C1 segment of cervical spinal cord (tissue), 14 donors: ENCODE results near the gene CLPTM1L.
"Not testable (repeated sequence)": the region's sequence is repeated elsewhere in the genome, so short reads cannot be mapped to it uniquely, and the experiment has no call there.

Experiments used
- DNase-seq, 14 donors: peaks; one replicate each; lab custom pipeline; 2025; lab: John Stamatoyannopoulos, UW

The CLPTM1L gene

DNA sequence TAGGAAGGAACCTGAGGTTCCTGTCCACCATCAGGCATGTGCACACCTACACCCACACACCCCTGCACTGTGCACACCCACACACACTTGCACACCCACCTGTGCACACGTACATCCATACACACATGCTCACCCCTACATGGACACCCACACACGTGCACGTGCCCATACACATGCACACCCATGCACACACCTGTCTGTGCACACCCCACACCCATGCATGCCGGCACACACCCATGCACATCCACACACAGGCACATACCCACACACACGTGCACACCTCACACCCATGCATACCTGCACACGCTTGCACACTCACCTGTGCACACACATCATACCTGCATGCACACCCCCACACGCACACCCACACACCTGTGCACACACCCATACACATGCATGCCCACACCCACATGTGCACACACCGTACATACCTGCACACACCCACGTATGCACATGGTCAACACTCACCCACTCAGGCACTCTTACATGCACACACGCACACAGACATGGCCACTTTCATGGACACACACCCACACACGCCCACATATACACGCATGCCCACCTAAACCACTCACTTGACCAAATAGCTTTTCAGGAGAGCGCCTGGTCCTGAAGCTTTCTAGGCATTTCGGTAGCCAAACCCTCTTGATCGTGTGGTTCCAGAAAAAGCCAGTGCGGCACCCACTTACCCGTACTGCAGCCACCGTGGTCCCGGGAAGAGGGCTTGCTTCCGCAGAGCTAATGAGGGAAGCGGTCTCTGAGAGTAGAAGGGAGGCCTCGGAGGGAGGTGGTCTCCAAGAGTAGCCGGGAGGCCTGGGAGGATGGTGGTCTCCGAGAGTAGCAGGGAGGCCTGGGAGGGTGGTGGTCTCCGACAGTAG is 36.7 kb upstream of the CLPTM1L start:
- no peak for DNase-seq

DNA sequence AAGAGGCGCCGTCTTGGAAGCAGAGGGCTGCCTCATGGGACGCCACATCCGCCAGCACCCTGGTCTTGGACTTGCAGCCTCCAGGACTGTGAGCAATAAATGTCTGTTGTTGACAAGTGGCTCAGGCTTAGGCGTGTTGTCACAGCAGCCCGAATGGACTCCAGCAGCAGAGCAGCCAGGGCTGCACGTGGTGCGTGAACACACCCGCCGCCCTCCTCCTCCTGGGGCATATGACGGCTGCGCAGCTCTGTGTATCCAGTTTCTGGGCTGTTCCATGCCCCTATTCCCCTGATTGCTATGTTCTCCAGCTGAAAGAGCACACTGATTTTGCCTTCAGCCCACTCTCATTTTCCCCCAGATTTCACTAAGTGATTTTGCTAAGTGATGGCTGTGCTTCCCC is 36.0 kb upstream of the CLPTM1L start:
- no peak for DNase-seq

DNA sequence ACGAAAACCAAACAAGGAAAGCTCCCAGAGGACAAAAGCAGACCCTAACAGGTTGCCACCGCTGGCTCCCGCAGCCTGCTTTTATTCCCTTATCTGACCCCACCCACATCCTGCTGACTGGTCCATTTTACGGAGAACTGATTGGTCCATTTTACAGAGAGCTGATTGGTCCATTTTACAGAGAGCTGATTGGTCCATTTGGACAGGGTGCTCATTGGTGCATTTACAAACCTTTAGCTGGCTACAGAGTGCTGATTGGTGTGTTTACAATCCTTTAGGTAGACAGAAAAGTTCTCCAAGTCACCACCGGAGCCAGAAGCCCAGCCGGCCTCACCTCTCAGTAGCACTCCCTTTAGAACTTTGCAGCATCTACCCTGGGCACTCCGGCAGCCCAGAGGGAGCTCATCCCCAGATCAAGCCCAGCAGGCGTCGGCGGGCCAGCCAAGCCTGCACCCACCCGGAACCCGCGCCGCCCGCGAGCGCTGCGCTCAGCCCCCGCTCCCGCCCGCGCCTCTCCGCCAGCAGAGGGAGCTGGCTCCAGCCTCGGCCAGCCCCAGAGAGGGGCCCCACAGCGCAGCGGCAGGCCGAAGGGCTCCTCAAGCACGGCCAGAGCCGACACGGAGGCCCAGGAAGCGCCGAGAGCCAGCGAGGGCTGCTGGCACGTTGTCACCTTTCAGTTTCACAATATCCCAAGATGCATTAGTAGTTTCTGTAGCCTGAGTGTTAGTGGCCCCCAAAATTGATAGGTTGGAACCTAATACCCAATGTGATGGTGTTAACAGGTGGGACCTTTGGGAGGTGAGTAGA is 35.3 kb upstream of the CLPTM1L start:
- peak in 7 of 14 donors; percentile 7 to 43 (median 17) for DNase-seq

DNA sequence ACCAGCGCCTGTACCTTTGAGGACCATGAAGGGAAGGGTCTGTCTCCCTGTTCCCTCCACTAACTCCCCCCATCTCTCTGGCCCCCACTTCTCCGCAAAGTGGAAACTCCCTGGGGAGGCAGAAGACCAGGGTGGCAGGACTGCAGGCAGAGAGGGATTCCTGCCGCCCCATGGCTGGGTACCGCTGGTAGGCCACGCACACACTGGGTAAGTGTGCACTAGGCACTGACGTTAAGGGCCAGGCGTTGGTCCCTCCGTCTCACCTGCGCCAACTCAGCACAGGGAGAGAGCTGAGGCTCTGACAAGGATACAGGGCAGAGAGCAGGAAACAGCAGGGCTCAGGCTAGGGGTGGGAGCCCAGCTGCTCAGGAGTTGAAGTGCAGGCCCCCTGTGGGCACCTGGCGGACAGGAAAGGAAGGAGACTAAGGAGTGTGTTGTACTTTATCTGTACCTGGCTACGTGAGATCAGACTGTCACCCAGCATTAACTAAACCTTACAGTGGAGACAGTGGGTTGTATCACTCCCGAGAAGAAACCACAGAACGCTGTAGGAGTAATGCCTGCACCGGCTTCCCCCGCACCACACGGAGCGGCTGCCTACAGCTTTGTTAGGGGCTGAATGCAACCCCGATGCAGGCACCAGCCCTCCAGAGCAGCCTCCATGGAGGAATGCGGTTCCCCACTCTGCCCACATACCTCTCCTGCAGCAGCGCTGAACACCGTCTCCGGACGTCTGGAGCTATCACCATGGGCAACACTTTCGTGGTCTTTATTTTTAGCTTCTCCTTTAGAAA is 34.2 kb upstream of the CLPTM1L start:
- no peak for DNase-seq

DNA sequence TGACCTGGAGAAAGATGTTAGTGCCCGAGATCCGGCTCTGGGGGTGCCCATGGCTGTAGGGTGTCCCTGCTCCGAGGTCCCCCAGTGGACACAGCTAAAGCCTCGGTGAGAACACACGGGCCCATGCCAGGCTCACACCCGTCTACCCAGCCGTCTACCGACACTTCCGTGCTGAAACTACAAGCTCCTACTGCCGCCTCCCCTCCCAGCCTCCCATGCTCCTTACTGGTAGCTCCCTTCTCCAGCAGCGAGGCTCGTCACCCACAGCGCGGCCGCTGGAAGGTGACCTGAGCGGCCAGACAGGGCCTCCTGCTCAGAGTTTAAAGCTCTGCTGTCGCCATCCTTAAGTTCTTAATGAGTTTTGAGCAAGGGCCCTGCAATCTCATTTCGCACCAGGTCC is 33.2 kb upstream of the CLPTM1L start:
- no peak for DNase-seq

DNA sequence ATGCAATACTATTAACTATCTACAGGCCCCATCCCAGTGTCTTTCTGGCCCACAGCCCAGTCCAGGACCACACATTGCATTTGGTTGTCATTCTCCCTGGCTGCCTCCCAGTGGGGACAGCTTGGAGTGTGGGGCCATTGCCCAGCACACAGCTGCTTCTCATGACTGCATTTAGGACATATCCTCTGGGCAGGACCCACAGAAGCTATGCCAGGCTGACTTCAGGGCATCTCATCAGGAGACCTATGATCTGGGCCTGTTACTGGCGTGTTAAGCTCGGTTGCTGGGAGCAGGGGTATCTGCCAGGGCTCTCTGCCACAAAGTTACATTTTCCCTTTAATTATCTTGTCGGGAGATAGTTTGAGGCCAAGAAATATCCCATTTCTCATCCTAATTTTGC is 32.1 kb upstream of the CLPTM1L start:
- peak in 1 of 14 donors; percentile 63 for DNase-seq

DNA sequence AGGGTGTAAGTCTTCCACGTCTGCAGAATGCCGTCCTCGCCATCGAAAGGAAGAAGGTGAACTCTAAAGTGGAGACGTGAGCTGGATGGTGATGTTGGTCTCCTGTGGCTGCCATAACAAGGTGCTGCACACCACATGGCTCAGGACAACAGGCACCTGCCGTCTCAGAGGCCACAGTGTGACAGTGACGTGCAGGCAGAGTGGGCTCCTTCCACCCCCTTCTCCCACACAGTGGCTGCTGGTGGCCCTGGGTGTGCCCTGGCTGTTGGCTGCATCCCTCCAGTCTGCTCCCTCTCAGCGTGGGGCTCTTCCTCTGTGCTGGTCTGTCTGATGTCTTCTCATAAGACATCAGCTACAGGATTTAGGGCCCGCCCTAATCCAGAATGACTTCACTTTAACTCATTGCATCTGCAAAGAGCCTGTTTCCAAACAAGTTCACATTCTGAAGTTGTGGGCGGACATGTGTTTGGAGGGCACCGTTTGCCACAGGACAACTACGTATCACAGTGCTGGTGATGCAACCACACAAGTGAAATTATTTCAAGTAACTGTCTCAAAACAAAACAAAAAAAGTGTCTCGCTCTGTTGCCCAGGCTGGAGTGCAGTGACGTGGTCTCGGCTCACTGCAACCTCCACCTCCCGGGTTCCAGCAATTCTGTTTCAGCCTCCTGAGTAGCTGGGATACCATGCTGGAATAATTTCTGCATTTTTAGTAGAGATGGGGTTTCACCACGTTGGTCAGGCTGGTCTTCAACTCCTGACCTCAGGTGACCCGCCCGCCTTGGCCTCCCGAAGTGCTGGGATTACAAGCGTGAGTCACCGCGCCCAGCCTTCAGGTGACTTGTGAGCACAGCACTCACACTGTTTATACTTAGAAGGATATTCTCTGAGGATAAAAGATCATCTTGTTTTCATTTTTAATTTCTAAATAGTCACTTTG is 31.2 kb upstream of the CLPTM1L start:
- DNase-seq, result no peak

DNA sequence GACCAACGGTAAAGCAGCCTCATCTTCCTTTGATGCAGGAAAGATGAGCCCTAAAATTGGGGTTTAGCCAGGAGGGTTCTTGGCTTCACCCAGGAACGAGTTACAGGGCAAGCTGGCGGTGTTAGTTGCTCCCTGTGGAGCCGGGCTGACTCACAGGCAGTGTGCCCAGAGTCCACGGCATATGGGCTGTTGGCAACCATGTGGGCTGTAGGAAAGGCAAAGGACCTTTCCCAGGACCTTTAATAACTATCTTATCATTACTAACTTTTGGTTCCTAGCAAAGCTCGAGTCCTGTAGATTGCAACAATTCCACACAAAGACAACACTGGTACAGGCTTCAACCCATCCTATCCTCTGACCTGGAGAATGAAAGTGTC is 29.8 kb upstream of the CLPTM1L start:
- DNase-seq, result peak in 3 of 14 donors; percentile 20 to 95 (median 43)

DNA sequence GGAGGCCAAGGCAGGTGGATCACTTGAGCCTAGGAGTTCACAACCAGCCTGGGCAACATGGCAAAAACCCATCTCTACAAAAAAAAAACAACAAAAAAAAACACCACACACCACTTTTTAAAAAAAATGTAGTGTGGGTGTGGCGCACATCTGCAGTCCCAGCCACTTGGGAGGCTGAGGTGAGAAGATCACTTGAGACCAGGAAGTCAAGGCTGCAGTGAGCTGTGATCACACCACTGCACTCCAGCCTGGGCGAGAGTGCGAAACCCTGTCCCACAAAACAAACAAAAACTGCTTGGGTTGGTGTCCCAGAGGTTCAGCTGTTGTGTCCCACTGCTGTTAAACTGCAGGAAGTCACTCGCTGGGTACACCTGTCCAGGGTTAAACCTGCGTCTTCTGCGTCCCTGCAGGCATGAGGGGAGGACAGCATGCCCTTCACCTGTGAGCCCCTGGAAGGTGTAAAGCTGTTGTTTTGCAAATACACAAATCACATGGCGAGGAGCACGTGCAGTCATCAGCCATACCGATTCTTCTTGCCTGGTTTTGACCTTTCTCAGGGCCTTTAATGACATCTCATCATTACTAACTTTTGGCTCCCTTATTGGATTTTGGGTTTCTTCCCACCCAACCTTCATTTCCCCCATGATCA is 29.3 kb upstream of the CLPTM1L start:
- no peak for DNase-seq

DNA sequence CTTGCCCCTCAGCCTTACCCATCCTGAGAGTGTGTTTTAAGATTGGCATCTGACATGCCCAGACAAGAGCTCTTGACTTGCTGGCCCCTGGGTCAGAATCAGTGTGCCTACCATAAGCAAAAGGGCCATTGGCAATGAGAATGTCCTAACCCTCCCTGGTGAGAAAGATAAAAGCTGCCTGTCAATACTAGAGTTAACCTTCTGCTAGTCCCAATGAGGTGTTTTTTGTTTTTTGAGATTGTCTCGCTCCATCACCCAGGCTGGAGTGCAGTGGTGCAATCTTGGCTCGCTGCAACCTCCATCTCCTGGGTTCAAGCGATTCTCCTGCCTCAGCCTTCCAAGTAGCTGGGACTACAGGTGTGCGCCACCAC is 27.1 kb upstream of the CLPTM1L start:
- DNase-seq, result not testable (repeated sequence)

DNA sequence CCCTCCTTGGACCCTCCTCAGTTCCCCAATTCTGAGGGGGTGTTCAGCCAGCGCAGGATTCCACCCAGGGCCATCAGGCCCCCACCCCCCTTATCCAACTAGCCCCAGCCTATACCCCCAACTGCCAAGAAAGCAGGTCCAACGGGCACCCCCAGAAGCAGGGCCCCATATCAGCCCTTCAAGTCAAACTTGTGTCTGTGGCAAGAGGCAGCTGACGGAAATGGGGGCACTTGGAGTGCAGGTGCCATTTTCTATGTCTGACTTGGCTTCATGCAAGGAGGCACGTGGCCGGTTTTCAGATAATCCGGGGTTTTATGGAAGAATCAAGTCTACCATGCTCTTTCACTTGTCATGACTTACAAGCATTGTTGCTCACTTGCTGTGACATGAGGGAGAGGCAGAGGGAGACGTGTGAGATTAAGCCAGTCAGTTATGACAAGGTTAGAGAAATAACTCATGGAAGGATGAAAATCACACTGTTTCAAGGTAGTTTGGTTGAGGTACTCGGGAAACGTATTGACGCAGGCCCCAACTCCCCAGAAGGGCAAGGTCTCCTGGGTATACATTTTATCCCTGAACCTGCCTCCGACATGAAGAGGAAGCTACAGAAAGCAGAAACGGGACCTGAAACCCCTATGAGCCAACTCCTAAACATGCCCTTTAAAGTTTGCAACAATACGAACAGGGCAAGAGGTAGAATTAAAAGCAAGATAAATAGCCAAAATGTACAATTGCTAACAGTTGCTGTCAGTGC is 26.5 kb upstream of the CLPTM1L start:
- DNase-seq, result no peak

DNA sequence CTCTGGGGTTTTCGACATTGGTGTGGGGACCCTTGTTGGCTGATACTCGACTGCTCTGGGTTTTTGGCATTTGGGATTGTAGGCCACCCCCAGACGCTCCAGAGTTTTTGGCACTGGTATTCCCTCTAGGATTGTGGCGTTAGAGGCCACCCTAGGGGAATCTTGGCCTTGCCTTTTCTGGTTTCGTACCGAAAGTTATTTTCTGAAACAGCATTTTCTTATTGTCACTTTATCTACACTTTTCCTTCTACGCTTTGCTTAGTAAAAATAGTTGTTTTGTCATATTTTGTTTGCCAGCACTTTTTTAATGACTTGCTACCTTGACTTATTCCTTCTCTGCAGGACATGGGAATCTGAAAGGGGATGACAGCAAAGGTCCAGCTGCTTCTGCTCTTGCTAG is 25.1 kb upstream of the CLPTM1L start:
- no peak for DNase-seq

DNA sequence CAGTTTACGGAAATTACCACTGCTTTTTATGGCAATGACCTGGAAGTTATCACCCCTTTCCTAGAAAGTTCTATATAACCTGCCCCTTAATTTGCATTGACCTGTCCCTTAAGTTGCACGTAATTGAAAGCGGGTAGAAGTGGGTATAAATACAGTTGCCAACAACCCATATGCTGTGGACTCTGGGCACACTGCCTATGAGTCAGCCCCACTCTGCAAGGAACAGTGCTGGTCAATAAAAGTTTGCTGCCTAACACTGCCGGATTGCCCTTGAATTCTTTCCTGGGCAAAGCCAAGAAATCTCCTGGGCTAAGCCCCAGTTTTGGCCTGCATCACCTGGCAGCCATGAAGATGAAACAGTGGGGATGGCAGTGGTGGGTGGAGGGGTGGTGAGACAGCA is 23.9 kb upstream of the CLPTM1L start:
- no peak for DNase-seq

DNA sequence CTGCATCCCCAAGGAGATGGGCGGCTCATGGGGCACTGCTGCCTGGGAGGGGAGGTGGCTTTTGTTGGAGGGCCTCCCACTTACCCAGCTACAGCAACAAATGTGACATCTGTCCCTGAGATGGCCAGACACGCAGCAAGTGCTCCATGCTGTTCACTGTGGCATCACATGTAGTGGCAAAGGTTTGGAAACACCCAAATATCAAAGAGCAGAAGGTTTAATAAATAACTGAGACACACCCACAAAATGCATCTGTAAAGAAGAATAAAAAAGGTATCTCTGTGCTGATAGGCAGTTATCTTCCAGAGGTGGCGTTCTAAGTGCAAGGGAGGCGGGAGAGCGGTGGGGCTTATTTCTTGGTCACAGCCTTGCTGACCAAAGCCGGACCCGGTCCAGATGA is 23.3 kb upstream of the CLPTM1L start:
- no peak for DNase-seq

DNA sequence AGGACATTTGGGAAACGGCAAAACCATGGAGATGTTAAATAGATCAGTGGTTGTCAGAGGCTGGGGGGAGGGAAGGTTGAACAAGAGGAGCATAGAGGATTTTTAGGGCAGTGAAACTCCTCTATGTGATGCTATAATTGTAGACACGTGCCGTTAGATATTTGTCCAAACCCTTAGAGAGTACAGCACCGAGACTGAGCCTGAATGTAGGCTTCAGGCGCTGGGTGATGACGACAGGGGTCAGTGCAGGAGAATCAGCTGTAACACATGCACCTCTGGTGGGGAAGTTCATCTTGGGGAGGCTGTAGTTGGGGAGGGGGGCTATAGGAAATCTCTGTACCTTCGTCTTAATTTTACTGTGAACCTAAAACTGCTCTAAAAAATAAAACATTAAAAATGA is 22.2 kb upstream of the CLPTM1L start:
- no peak for DNase-seq

DNA sequence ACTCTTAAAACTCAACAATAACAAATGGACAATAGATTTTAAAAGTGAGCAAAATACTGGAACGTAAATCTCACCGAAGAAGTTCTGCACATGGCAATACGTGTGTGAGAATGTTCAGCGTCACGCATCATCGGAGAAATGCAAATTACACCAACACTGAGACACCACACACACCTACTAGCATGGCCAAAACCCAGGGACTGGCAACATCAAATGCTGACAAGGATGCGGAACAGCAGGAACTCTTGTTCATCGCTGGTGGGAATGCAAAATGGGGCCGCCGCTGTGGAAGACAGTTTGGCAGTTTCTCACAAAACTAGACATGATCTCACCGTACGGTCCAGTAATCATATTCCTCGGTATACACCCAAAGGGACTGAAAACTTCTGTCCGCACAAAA is 21.6 kb upstream of the CLPTM1L start:
- no peak for DNase-seq

DNA sequence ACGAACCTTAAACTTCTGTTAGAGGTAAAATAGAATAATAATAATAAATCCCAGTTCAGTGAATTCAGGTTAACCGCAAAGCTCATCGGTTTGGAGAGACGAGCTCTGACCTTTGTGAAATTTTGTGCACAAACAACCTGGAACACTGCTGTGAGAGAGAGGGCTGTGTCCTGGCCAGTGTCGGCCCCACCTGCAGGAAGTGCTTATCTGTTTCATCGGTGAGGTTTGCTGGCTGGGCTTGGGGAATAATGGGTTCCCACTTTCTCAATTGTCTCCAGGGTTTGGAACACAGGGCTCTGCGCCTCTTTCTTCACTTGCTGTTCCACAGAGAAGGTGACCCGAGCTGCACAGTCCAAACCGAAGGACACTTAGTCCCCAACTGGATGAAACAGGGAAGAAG is 19.3 kb upstream of the CLPTM1L start:
- DNase-seq, result no peak

DNA sequence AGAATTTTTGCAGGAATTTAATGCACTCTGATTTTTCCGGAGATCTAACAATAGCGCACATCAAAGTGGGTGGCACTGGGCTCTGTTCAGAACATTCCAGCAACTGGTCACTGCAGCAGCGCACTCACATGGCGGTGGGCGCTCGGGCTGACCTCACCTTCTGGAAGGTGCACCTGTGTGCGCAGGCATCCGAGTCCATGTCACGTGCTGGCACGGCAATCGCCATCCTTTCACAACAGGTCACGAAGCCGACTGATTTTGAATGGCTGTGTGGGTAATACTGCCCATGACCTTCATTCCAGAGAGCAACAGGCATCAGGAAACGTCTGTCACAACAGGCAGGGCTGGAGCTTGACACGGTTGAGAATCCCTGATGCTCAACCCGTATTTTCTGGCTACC is 18.7 kb upstream of the CLPTM1L start:
- DNase-seq, result no peak

DNA sequence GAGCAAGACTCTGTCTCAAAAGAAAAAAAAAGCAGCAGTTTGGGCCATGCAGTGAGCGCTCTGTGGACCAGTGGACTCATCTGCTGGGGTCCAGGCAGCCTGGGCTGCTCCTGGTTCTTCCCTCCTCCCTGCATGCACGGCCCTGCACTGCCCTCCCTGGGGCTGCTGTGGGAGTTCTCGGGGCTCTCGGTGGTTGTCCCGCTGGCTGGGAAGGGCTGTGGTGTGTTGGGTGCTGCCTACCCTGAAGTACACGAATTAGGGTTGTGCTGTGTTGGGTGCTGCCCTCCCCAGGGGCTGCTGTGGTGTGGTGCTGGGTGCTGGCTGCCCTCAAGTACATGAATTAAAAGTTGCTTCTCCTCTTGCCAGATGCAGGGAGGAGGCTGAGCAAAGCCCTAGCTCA is 18.3 kb upstream of the CLPTM1L start:
- no peak for DNase-seq
